SK-N-SH (cell line): ENCODE measurements around the gene SLC25A21. TPM values are rescaled to one million over a fixed set of nuclear protein-coding genes. Genes with fewer than 3 reads are reported as not detected.

ENCODE experiments used
- CTCF ChIA-PET: fragments of 300-600, 350-600 bp; formaldehyde crosslinking; extraction: SDS; loops from one replicate; lab custom pipeline; 2021; lab: Yijun Ruan, JAX
- POLR2A ChIA-PET: fragments of 350-600 bp; sonication (Branson Sonifier 250); formaldehyde crosslinking; extraction: SDS; loops from one replicate; lab custom pipeline; 2020; ENCODE audit warnings: antibody characterized with exemption, inconsistent platforms; lab: Yijun Ruan, JAX
- DNase-seq: peaks from one replicate; pipeline ENCODE4 v3.0.0; 2012
- H2AFZ ChIP-seq: fragments of 200-600 bp; sonication (generic); 2 replicates; pipeline ENCODE4 v1.8.1; 2016; ENCODE audit warnings: antibody characterized with exemption, mild to moderate bottlenecking, low read depth
- H3F3A ChIP-seq: fragments of 200-600 bp; sonication (generic); replicated peaks from 2 replicates; pipeline ENCODE3; 2016; ENCODE audit warnings: antibody characterized with exemption, mild to moderate bottlenecking; ENCODE audit not compliant: insufficient read depth
- H3K27ac ChIP-seq, 2 experiments: fragments of 200-500 bp in 1 of 2; fragments of 200-600 bp in 1 of 2; sonication (Bioruptor generic) in 1 of 2; sonication (generic), shearing (Covaris generic) in 1 of 2; 2 replicates each; pipeline versions ENCODE4 v1.5.1 to v1.6.1; 2014 to 2016; ENCODE audit warnings: low read depth in 2 of 2, inconsistent platforms in 1 of 2, low read length in 1 of 2, mild to moderate bottlenecking in 1 of 2, mixed read lengths in 1 of 2
- H3K27me3 ChIP-seq: fragments of 200-600 bp; sonication (generic), shearing (Covaris generic); 2 replicates; pipeline ENCODE4 v1.6.1; 2016; ENCODE audit warnings: mixed run types; ENCODE audit not compliant: insufficient read depth
- H3K36me3 ChIP-seq, 2 experiments: fragments of 200-500 bp in 1 of 2; fragments of 200-600 bp in 1 of 2; sonication (Bioruptor generic) in 1 of 2; sonication (generic) in 1 of 2; replicated peaks in 1 of 2; 2 replicates each; pipeline versions ENCODE3 to v1.5.1; 2014 to 2016; ENCODE audit warnings: low read length in 1 of 2, mild to moderate bottlenecking in 1 of 2; ENCODE audit not compliant: insufficient read depth in 2 of 2, control insufficient read depth in 1 of 2
- H3K4me1 ChIP-seq, 2 experiments: fragments of 200-500 bp in 1 of 2; fragments of 200-600 bp in 1 of 2; sonication (Bioruptor generic) in 1 of 2; sonication (generic), shearing (Covaris generic) in 1 of 2; 2 replicates each; pipeline versions ENCODE4 v1.5.1 to v1.6.1; 2014 to 2016; ENCODE audit warnings: low read depth in 1 of 2, low read length in 1 of 2, mixed run types in 1 of 2; ENCODE audit not compliant: insufficient read depth in 2 of 2, control insufficient read depth in 1 of 2
- H3K4me2 ChIP-seq: fragments of 200-600 bp; sonication (generic), shearing (Covaris generic); 2 replicates; pipeline ENCODE4 v1.6.1; 2017; ENCODE audit warnings: mixed run types
- H3K4me3 ChIP-seq, 2 experiments: fragments of 200-500 bp in 1 of 2; fragments of 200-600 bp in 1 of 2; sonication (Bioruptor generic) in 1 of 2; sonication (generic), shearing (Covaris generic) in 1 of 2; 2 replicates each; pipeline versions ENCODE4 v1.5.1 to v1.8.1; 2014 to 2016; ENCODE audit warnings: low read depth in 2 of 2, inconsistent platforms in 1 of 2, low read length in 1 of 2, mild to moderate bottlenecking in 1 of 2, mixed read lengths in 1 of 2, moderate library complexity in 1 of 2
- H3K79me2 ChIP-seq: fragments of 200-600 bp; sonication (generic); 2 replicates; pipeline ENCODE4 v1.8.1; 2017; ENCODE audit warnings: mild to moderate bottlenecking; ENCODE audit not compliant: insufficient read depth
- H3K9ac ChIP-seq: fragments of 200-600 bp; sonication (generic); 2 replicates; pipeline ENCODE4 v1.6.1; 2017; ENCODE audit warnings: mixed run types
- H3K9me2 ChIP-seq: fragments of 200-600 bp; sonication (generic); 2 replicates; pipeline ENCODE4 v1.6.1; 2017; ENCODE audit warnings: mixed run types
- H3K9me3 ChIP-seq: fragments of 200-600 bp; sonication (generic); 2 replicates; pipeline ENCODE4 v1.6.1; 2017; ENCODE audit warnings: mixed run types, mild to moderate bottlenecking, moderate library complexity
- H4K20me1 ChIP-seq: fragments of 200-600 bp; sonication (generic); 2 replicates; pipeline ENCODE4 v1.6.1; 2017; ENCODE audit warnings: mild to moderate bottlenecking, mixed run types; ENCODE audit not compliant: insufficient read depth
- CHD2 ChIP-seq: fragments of 150-350 bp; IDR thresholded peaks from 2 replicates; pipeline ENCODE4 v1.6.1; 2018; ENCODE audit warnings: low read length; ENCODE audit not compliant: partially characterized antibody
- ELF1 ChIP-seq: IDR thresholded peaks from 2 replicates; pipeline ENCODE4 v1.4.0; 2012
- EP300 ChIP-seq, 2 experiments: IDR thresholded peaks; 2 replicates each; pipeline versions ENCODE4 v1.4.0 to v1.6.1; 2012; ENCODE audit warnings: borderline replicate concordance in 1 of 2, low read depth in 1 of 2, low read length in 1 of 2
- EZH2phosphoT487 ChIP-seq: fragments of 200-600 bp; sonication (generic); IDR thresholded peaks from 2 replicates; pipeline ENCODE4 v1.6.1; 2017; ENCODE audit warnings: low read depth, mixed run types, mild to moderate bottlenecking, antibody characterized with exemption, moderate library complexity, borderline replicate concordance
- FOSL2 ChIP-seq: IDR thresholded peaks from 2 replicates; pipeline ENCODE4 v1.4.0; 2012; ENCODE audit warnings: low read depth, mild to moderate bottlenecking, moderate library complexity, borderline replicate concordance
- FOXJ3 ChIP-seq: sonication (generic); formaldehyde crosslinking; IDR thresholded peaks from 2 replicates; pipeline ENCODE4 v1.5.1; 2020; ENCODE audit warnings: mild to moderate bottlenecking, missing genetic modification reagents
- FOXM1 ChIP-seq: IDR thresholded peaks from 2 replicates; pipeline ENCODE4 v1.4.0; 2012; ENCODE audit warnings: low read depth, mild to moderate bottlenecking
- GABPA ChIP-seq: IDR thresholded peaks from 2 replicates; pipeline ENCODE4 v1.4.0; 2012; ENCODE audit warnings: low read depth, mild to moderate bottlenecking
- IRF3 ChIP-seq: fragments of 150-350 bp; IDR thresholded peaks from 2 replicates; pipeline ENCODE4 v1.6.1; 2016; ENCODE audit warnings: mild to moderate bottlenecking, low read depth, low read length
- MAX ChIP-seq: IDR thresholded peaks from 2 replicates; pipeline ENCODE4 v1.4.0; 2012; ENCODE audit warnings: low read depth
- MEF2A ChIP-seq: IDR thresholded peaks from 2 replicates; pipeline ENCODE4 v1.4.0; 2012; ENCODE audit warnings: low read depth, borderline replicate concordance
- MXI1 ChIP-seq: IDR thresholded peaks from 2 replicates; pipeline ENCODE4 v1.6.1; 2012; ENCODE audit warnings: mild to moderate bottlenecking, low read depth, low read length, improper control_type of control experiment
- NFIC ChIP-seq: IDR thresholded peaks from 2 replicates; pipeline ENCODE4 v1.4.0; 2012; ENCODE audit warnings: borderline replicate concordance
- NRF1 ChIP-seq: IDR thresholded peaks from 2 replicates; pipeline ENCODE4 v1.6.1; 2012; ENCODE audit warnings: low read depth, mild to moderate bottlenecking, low read length
- POLR2AphosphoS5 ChIP-seq: IDR thresholded peaks from 2 replicates; pipeline ENCODE4 v1.6.1; 2012; ENCODE audit warnings: low read depth, low read length
- RAD21 ChIP-seq: IDR thresholded peaks from 2 replicates; pipeline ENCODE4 v1.6.1; 2012; ENCODE audit warnings: mild to moderate bottlenecking, low read length
- RFX5 ChIP-seq: IDR thresholded peaks from 2 replicates; pipeline ENCODE4 v1.6.1; 2012; ENCODE audit warnings: mild to moderate bottlenecking, improper control_type of control experiment, low read length
- RXRA ChIP-seq: IDR thresholded peaks from 2 replicates; pipeline ENCODE4 v1.4.0; 2012; ENCODE audit warnings: low read depth, mild to moderate bottlenecking, borderline replicate concordance
- TAF1 ChIP-seq: IDR thresholded peaks from 2 replicates; pipeline ENCODE4 v1.6.1; 2012; ENCODE audit warnings: low read depth, mild to moderate bottlenecking, low read length, moderate library complexity, borderline replicate concordance
- TCF12 ChIP-seq: IDR thresholded peaks from 2 replicates; pipeline ENCODE4 v1.4.0; 2012
- USF1 ChIP-seq: IDR thresholded peaks from 2 replicates; pipeline ENCODE4 v1.4.0; 2012; ENCODE audit warnings: low read depth, borderline replicate concordance
- USF2 ChIP-seq: fragments of 150-350 bp; IDR thresholded peaks from 2 replicates; pipeline ENCODE4 v1.6.1; 2017; ENCODE audit warnings: antibody characterized with exemption, low read length, low read depth, borderline replicate concordance
- YY1 ChIP-seq: IDR thresholded peaks from 2 replicates; pipeline ENCODE4 v1.4.0; 2012; ENCODE audit warnings: low read depth, mild to moderate bottlenecking
- ZBTB33 ChIP-seq: IDR thresholded peaks from 2 replicates; pipeline ENCODE4 v1.4.0; 2012; ENCODE audit warnings: low read depth, borderline replicate concordance
- WGBS: methylation state at CpG from one replicate; pipeline ENCODE4 v1.1.6; 2017; ENCODE audit warnings: low lambda C conversion rate; 5-methylcytosine and 5-hydroxymethylcytosine counted together
- polyA plus RNA-seq, 3 experiments: library from polyadenylated mRNA; depleted of rRNA; stranded (reverse); fragments of >200 nt; gene quantifications; 2 replicates each; pipeline ENCODE4 v1.2.3, GENCODE V29; 2012

SLC25A21 gene
- polyA plus RNA-seq, 1 of the 3 experiments (the other 2 are of a cell fraction): not detected

- TF ChIP-seq USF2 (no peak), NFIC (no peak), FOSL2 (no peak), EP300 (IDR thresholded peaks at IDR 0.05; ENCODE audit: borderline replicate concordance in 1 of 2, low read depth in 1 of 2, low read length in 1 of 2) (no peak), IRF3 (no peak), GABPA (no peak), USF1 (no peak)
Measured at GRCh38 chr14:37060496-37061260, 111.7 kb downstream of the SLC25A21 start (continued).

GRCh38 chr14:37057776-37058175 is 114.6 kb downstream of the SLC25A21 start:
- WGBS: 16% methylated on average over 3 of the region's 3 CpGs
- ChIA-PET CTCF (no interaction called here), POLR2A (no interaction called here)
- Histone ChIP-seq H3K4me2 (no peak overlapping the region), H3K36me3 (no peaks in the 10 kb centered on the region), H3K79me2 (no peaks in the 10 kb centered on the region), H3K9me2 (no peaks in the 10 kb centered on the region), H3K9ac (no peak overlapping the region), H3K27me3 (no peaks in the 10 kb centered on the region), H3K4me1 (no peaks in the 10 kb centered on the region), H2AFZ (no peak overlapping the region), H4K20me1 (no peaks in the 10 kb centered on the region), H3K9me3 (no peaks in the 10 kb centered on the region), H3K27ac (no peak overlapping the region), H3F3A (no peaks in the 10 kb centered on the region), H3K4me3 (no peak overlapping the region)
- no peak for DNase-seq
- TF ChIP-seq CHD2 (no peak), MAX (no peak), NRF1 (no peak), MXI1 (no peak), YY1 (no peak), MEF2A (no peak), RFX5 (no peak), FOXJ3 (CRISPR knock-in tag) (no peak), ELF1 (no peak), RAD21 (no peak), TCF12 (no peak), ZBTB33 (no peak), POLR2AphosphoS5 (no peak), RXRA (no peak), GABPA (no peak), FOXM1 (no peak), TAF1 (no peak), FOSL2 (no peak), EZH2phosphoT487 (no peak)
